Lung microvascular endothelial cell (primary cell): Measurements from ENCODE around the gene OPHN1. TPM values are rescaled to one million over a fixed set of nuclear protein-coding genes. Genes with fewer than 3 reads are reported as not detected.
"Not testable (repeated sequence)": the region's sequence is repeated elsewhere in the genome, so short reads cannot be mapped to it uniquely, and the experiment has no call there.

Source experiments
- DNase-seq, 2 donors: peaks; one replicate each; pipeline versions ENCODE4 v3.0.0 to v3.0.0-alpha.2; 2010; ENCODE audit warnings: low read depth in 2 of 2
- total RNA-seq: library from RNA; depleted of rRNA; stranded (reverse); fragments of >200 nt; gene quantifications from 2 replicates; pipeline ENCODE4 v1.2.1, GENCODE V29; 2014

Gene OPHN1
- total RNA-seq, 1 donor from 2014 or later: 7.7 TPM

GRCh38 chrX:68363984-68364383 lies 69.3 kb downstream of the OPHN1 start:
- DNase-seq: no peak

GRCh38 chrX:68358679-68359078 lies 74.6 kb downstream of the OPHN1 start:
- no peak for DNase-seq

GRCh38 chrX:68355629-68355920 lies 77.7 kb downstream of the OPHN1 start:
- no peak for DNase-seq

- peak in 1 of 2 donors; percentile 2 for DNase-seq
Observed at GRCh38 chrX:68354879-68355628, 78.2 kb downstream of the OPHN1 start.

- no peak for DNase-seq
Observed at GRCh38 chrX:68345025-68345424, 88.3 kb downstream of the OPHN1 start.

GRCh38 chrX:68343551-68343950 lies 89.7 kb downstream of the OPHN1 start:
- no peak for DNase-seq

GRCh38 chrX:68332201-68332731 lies 101.0 kb downstream of the OPHN1 start:
- DNase-seq: no peak

- not testable (repeated sequence) for DNase-seq
Observed at GRCh38 chrX:68326841-68327240, 106.5 kb downstream of the OPHN1 start.

- peak in 1 of 2 donors; percentile 2 for DNase-seq
Observed at GRCh38 chrX:68307769-68308168, 125.5 kb downstream of the OPHN1 start.

- no peak for DNase-seq
Observed at GRCh38 chrX:68304602-68305001, 128.7 kb downstream of the OPHN1 start.

- no peak for DNase-seq
Observed at GRCh38 chrX:68299898-68300297, 133.4 kb downstream of the OPHN1 start.

GRCh38 chrX:68292471-68292870 lies 140.8 kb downstream of the OPHN1 start:
- no peak for DNase-seq

GRCh38 chrX:68288127-68288526 lies 145.2 kb downstream of the OPHN1 start:
- no peak for DNase-seq

GRCh38 chrX:68287419-68287818 lies 145.9 kb downstream of the OPHN1 start:
- DNase-seq: no peak

GRCh38 chrX:68286980-68287379 lies 146.3 kb downstream of the OPHN1 start:
- no peak for DNase-seq

GRCh38 chrX:68286076-68286475 lies 147.2 kb downstream of the OPHN1 start:
- no peak for DNase-seq

GRCh38 chrX:68284281-68284904 lies 148.9 kb downstream of the OPHN1 start:
- no peak for DNase-seq

GRCh38 chrX:68273887-68274286 lies 159.4 kb downstream of the OPHN1 start:
- no peak for DNase-seq

- not testable (repeated sequence) for DNase-seq
Observed at GRCh38 chrX:68264793-68265192, 168.5 kb downstream of the OPHN1 start.

- no peak for DNase-seq
Observed at GRCh38 chrX:68261060-68261672, 172.1 kb downstream of the OPHN1 start.

- no peak for DNase-seq
Observed at GRCh38 chrX:68256990-68257389, 176.3 kb downstream of the OPHN1 start.

- no peak for DNase-seq
Observed at GRCh38 chrX:68254738-68255645, 178.3 kb downstream of the OPHN1 start.
